ENCODE data around the gene ARMC2.

GRCh38 chr6:108888745-108889144 is 40.5 kb downstream of the ARMC2 start:
- TF ChIP-seq POLR2A (IDR thresholded peaks at IDR 0.05): no peak
- TF ChIP-seq, protein P1, sequence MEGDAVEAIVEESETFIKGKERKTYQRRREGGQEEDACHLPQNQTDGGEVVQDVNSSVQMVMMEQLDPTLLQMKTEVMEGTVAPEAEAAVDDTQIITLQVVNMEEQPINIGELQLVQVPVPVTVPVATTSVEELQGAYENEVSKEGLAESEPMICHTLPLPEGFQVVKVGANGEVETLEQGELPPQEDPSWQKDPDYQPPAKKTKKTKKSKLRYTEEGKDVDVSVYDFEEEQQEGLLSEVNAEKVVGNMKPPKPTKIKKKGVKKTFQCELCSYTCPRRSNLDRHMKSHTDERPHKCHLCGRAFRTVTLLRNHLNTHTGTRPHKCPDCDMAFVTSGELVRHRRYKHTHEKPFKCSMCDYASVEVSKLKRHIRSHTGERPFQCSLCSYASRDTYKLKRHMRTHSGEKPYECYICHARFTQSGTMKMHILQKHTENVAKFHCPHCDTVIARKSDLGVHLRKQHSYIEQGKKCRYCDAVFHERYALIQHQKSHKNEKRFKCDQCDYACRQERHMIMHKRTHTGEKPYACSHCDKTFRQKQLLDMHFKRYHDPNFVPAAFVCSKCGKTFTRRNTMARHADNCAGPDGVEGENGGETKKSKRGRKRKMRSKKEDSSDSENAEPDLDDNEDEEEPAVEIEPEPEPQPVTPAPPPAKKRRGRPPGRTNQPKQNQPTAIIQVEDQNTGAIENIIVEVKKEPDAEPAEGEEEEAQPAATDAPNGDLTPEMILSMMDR (IDR thresholded peaks at IDR 0.05): no peak
